PFSK-1 (cell line): ENCODE data around the gene NAA80.

ENCODE experiments used
- FOXP2 ChIP-seq: optimal IDR thresholded peaks from 2 replicates; pipeline ENCODE3; 2011; ENCODE audit warnings: borderline replicate concordance, control low read depth, inconsistent platforms; ENCODE audit not compliant: insufficient read depth; ENCODE audit errors: extremely low read length, extremely low read depth
- POLR2AphosphoS5 ChIP-seq: IDR thresholded peaks from 2 replicates; pipeline ENCODE4 v1.6.1; 2012; ENCODE audit warnings: low read depth, mild to moderate bottlenecking, control low read depth, low read length, moderate library complexity
- REST ChIP-seq, 2 experiments: IDR thresholded peaks; 2 replicates each; pipeline versions ENCODE4 v1.6.1 to v1.8.0; 2011 to 2012; ENCODE audit warnings: low read depth in 2 of 2, low read length in 2 of 2, control low read depth in 1 of 2, inconsistent platforms in 1 of 2, mild to moderate bottlenecking in 1 of 2, moderate library complexity in 1 of 2; ENCODE audit not compliant: insufficient read depth in 1 of 2
- SIN3A ChIP-seq: IDR thresholded peaks from 2 replicates; pipeline ENCODE4 v1.6.1; 2012; ENCODE audit warnings: mild to moderate bottlenecking, low read length, moderate library complexity, borderline replicate concordance; ENCODE audit not compliant: insufficient read depth
- TAF1 ChIP-seq: IDR thresholded peaks from 2 replicates; pipeline ENCODE4 v1.6.1; 2012; ENCODE audit warnings: low read length, control low read depth, borderline replicate concordance; ENCODE audit not compliant: insufficient read depth

NAA80 gene

GRCh38 chr3:50334339-50335075, 35.3 kb upstream of the NAA80 start:
- no peak for TF ChIP-seq FOXP2
- no peak for TF ChIP-seq POLR2AphosphoS5
- TF ChIP-seq REST (IDR thresholded peaks at IDR 0.05; ENCODE audit: insufficient read depth in 1 of 2, low read depth in 2 of 2, low read length in 2 of 2) = no peak
- no peak for TF ChIP-seq SIN3A
- no peak for TF ChIP-seq TAF1

- no peak for TF ChIP-seq POLR2AphosphoS5
- TF ChIP-seq TAF1 = no peak
- TF ChIP-seq REST (IDR thresholded peaks at IDR 0.05; ENCODE audit: insufficient read depth in 1 of 2, low read depth in 2 of 2, low read length in 2 of 2) = no peak
- TF ChIP-seq SIN3A = no peak
Measured at GRCh38 chr3:50333744-50334328, 34.6 kb upstream of the NAA80 start.

GRCh38 chr3:50331364-50331907, 32.2 kb upstream of the NAA80 start:
- TF ChIP-seq POLR2AphosphoS5 (no peak), FOXP2 (no peak), REST (IDR thresholded peaks at IDR 0.05; ENCODE audit: insufficient read depth in 1 of 2, low read depth in 2 of 2, low read length in 2 of 2) (no peak), SIN3A (no peak), TAF1 (no peak)

GRCh38 chr3:50330330-50330729, 31.1 kb upstream of the NAA80 start:
- no peak for TF ChIP-seq POLR2AphosphoS5
- TF ChIP-seq SIN3A = no peak
- no peak for TF ChIP-seq REST (IDR thresholded peaks at IDR 0.05; ENCODE audit: insufficient read depth in 1 of 2, low read depth in 2 of 2, low read length in 2 of 2)
- TF ChIP-seq FOXP2 = no peak
- TF ChIP-seq TAF1 = no peak
